Right atrium auricular region (tissue), 2 donors: ENCODE measurements around the gene MMP24. TPM values are rescaled to one million over a fixed set of nuclear protein-coding genes. Genes with fewer than 3 reads are reported as not detected.

Experiments
- DNase-seq: peaks from one replicate; pipeline ENCODE4 v3.0.0-alpha.2; 2019; ENCODE audit warnings: low spot score
- H3K27ac ChIP-seq, 2 donors: fragments of 200-600 bp; sonication (generic); 1 replicate in 1 of 2; 2 replicates in 1 of 2; pipeline ENCODE4 v1.5.1; 2016 to 2019
- H3K27me3 ChIP-seq, 2 donors: fragments of 200-600 bp; sonication (generic); one replicate each; pipeline versions ENCODE4 v1.5.1 to v1.6.0; 2017 to 2019
- H3K36me3 ChIP-seq: fragments of 200-600 bp; sonication (generic); one replicate; pipeline ENCODE4 v1.5.1; 2016
- H3K4me1 ChIP-seq, 2 donors: fragments of 200-600 bp; sonication (generic); one replicate each; pipeline versions ENCODE4 v1.5.1 to v1.6.0; 2017 to 2019
- H3K4me3 ChIP-seq, 2 donors: fragments of 200-600 bp; sonication (generic); 1 replicate in 1 of 2; 2 replicates in 1 of 2; pipeline ENCODE4 v1.5.1; 2017 to 2019; ENCODE audit warnings: mild to moderate bottlenecking in 1 of 2, moderate library complexity in 1 of 2
- H3K9me3 ChIP-seq, 2 donors: fragments of 200-600 bp; sonication (generic); one replicate each; pipeline ENCODE4 v1.5.1; 2019
- total RNA-seq, 2 donors: library from RNA; depleted of rRNA; stranded (reverse); fragments of >200 nt; gene quantifications; one replicate each; pipeline ENCODE4 v1.1.0, GENCODE V29; 2016
- TF ChIP-seq, protein P1 (sequence below), 2 donors: fragments of 200-600 bp; sonication (generic); IDR thresholded peaks; one replicate each; pipeline ENCODE4 v1.5.1; 2019; ENCODE audit warnings: antibody characterized with exemption in 2 of 2

Gene MMP24
- total RNA-seq, 2 donors from 2014 or later: 2.2 to 3.8 TPM

GRCh38 chr20:35273449-35274171 is 47.1 kb downstream of the MMP24 start:
- Histone ChIP-seq H3K36me3 (peaks cover 20% of the 10 kb centered on the region), H3K27ac (no peak overlapping the region), H3K27me3 (no peaks in the 10 kb centered on the region), H3K4me1 (peaks cover 0 to 25% of the 10 kb centered on the region in 2 donors), H3K4me3 (no peak overlapping the region), H3K9me3 (no peaks in the 10 kb centered on the region)
- DNase-seq: no peak
- TF ChIP-seq, protein P1, sequence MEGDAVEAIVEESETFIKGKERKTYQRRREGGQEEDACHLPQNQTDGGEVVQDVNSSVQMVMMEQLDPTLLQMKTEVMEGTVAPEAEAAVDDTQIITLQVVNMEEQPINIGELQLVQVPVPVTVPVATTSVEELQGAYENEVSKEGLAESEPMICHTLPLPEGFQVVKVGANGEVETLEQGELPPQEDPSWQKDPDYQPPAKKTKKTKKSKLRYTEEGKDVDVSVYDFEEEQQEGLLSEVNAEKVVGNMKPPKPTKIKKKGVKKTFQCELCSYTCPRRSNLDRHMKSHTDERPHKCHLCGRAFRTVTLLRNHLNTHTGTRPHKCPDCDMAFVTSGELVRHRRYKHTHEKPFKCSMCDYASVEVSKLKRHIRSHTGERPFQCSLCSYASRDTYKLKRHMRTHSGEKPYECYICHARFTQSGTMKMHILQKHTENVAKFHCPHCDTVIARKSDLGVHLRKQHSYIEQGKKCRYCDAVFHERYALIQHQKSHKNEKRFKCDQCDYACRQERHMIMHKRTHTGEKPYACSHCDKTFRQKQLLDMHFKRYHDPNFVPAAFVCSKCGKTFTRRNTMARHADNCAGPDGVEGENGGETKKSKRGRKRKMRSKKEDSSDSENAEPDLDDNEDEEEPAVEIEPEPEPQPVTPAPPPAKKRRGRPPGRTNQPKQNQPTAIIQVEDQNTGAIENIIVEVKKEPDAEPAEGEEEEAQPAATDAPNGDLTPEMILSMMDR (IDR thresholded peaks at IDR 0.05): no peak

- no peak for DNase-seq
- Histone ChIP-seq H3K27ac (no peak overlapping the region), H3K36me3 (peaks cover 28% of the 10 kb centered on the region), H3K4me3 (no peak overlapping the region), H3K27me3 (no peaks in the 10 kb centered on the region), H3K4me1 (peaks cover 0 to 27% of the 10 kb centered on the region in 2 donors), H3K9me3 (no peaks in the 10 kb centered on the region)
- TF ChIP-seq, protein P1 (IDR thresholded peaks at IDR 0.05): no peak
Observed at GRCh38 chr20:35274172-35275092, 47.9 kb downstream of the MMP24 start.

DNA sequence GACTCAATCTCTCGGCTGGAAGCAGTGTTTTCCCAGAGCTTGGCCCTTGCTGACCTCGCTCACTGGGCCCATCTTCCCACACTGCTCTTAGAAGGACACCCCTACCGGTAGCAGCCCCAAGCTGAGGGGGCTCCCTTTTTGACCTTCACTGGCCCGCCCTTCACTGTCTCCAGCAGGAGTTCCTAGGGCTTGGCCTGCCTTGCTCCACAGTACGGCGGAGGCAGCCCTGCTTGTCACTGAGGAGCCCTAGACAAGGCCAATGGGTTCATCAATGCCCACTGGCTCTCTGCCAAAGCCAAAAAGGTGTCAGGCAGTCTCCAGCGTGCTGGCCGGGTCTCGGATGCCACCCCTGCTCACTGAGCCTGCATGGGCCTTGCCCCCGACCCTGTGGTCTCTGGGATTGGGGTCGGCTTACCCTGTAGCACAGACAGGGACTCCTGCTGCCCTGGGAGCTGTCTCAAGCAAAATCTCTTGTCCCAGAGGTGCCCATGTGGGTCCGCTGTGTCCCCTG is 49.3 kb downstream of the MMP24 start:
- TF ChIP-seq, protein P1 (IDR thresholded peaks at IDR 0.05): no peak
- DNase-seq: no peak
- Histone ChIP-seq H3K4me1 (peaks cover 0 to 27% of the 10 kb centered on the region in 2 donors), H3K4me3 (no peak overlapping the region), H3K27ac (no peak overlapping the region), H3K36me3 (peaks cover 30% of the 10 kb centered on the region), H3K9me3 (no peaks in the 10 kb centered on the region), H3K27me3 (no peaks in the 10 kb centered on the region)

DNA sequence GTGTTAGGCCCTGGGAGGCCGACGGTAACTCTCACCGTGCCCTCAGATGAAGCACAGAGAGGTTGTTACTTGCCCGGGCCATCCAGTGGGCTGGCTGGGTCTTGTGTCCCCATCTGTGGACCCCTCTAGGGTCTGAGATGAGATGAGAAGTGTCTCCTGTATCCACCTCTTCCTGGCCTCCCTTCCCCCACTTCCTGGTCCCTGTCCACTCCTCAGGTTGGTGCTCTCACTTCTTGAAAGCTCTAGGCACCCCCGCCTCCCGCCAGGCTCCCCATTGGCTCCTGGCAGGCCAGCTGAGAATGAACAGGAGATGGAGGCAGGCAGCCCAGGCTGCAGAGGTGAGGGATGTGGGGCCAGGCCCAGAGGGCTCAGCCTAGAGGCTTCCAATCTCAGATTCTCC is 49.9 kb downstream of the MMP24 start:
- H3K4me3 ChIP-seq: peak overlapping the region in 1 of 2 donors; percentile 90
- H3K4me1 ChIP-seq: peaks cover 0 to 27% of the 10 kb centered on the region in 2 donors
- H3K36me3 ChIP-seq: peaks cover 29% of the 10 kb centered on the region
- peak overlapping the region; percentile 98 to 99 for H3K27ac ChIP-seq
- TF ChIP-seq, protein P1 (IDR thresholded peaks at IDR 0.05): no peak
- no peak for DNase-seq
- no peaks in the 10 kb centered on the region for H3K9me3 ChIP-seq
- no peaks in the 10 kb centered on the region for H3K27me3 ChIP-seq

DNA sequence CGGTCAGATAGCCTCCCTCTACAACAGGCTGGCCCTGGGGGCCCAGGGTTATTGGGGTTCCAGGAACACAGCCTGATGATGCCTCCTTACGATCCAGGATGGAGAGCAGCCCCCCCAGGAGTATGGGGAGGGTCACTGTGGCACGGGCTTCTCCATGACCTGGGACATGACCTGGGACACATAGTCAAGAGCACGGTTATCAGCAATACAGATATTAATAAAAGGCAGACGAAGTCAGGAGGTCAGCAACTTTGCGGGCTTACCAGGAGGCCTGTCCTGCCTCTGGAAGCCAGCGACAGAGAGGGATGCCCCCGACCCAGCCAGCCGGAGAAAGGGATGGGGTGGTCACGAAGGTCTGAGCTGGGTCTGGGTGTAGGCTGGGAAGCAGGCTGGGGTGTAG is 50.6 kb downstream of the MMP24 start:
- Histone ChIP-seq H3K9me3 (no peaks in the 10 kb centered on the region), H3K27me3 (no peaks in the 10 kb centered on the region), H3K4me1 (peaks cover 0 to 27% of the 10 kb centered on the region in 2 donors), H3K36me3 (peaks cover 26% of the 10 kb centered on the region), H3K27ac (peak overlapping the region; percentile 98 to 99), H3K4me3 (peak overlapping the region; percentile 90)
- no peak for DNase-seq
- TF ChIP-seq, protein P1 (IDR thresholded peaks at IDR 0.05): no peak
